A673 (cell line): Measurements from ENCODE around the gene ELK3. TPM values are rescaled to one million over a fixed set of nuclear protein-coding genes. Genes with fewer than 3 reads are reported as not detected.

ENCODE experiments used
- BruUV-seq: library from RNA; stranded (reverse); fragments of 400-500 nt; replicated peaks from 2 replicates; lab custom pipeline; 2021; lab: Mats Ljungman, UMichigan
- CTCF ChIA-PET: fragments of 300-600 bp; sonication (Branson Sonifier 250); formaldehyde crosslinking; loops from one replicate; lab custom pipeline; 2022; ENCODE audit warnings: antibody characterized with exemption; lab: Charles Lee
- POLR2A ChIA-PET: fragments of 300-600 bp; sonication (Branson Sonifier 250); formaldehyde crosslinking; loops from one replicate; lab custom pipeline; 2022; ENCODE audit warnings: antibody characterized with exemption; ENCODE audit not compliant: low non-redundant PET; lab: Charles Lee
- DNase-seq: peaks from one replicate; pipeline ENCODE4 v3.0.0-alpha.2; 2015; ENCODE audit warnings: low spot score
- H3K27ac ChIP-seq: fragments of 200-600 bp; sonication (generic); 2 replicates; pipeline ENCODE4 v1.5.1; 2016; ENCODE audit warnings: mixed run types, low read depth, mild to moderate bottlenecking, mixed read lengths, antibody characterized with exemption, low read length; ENCODE audit not compliant: poor library complexity, severe bottlenecking
- H3K27me3 ChIP-seq: fragments of 200-600 bp; sonication (generic); replicated peaks from 2 replicates; pipeline ENCODE4 v1.6.1; 2017; ENCODE audit warnings: mixed run types, low read depth, mild to moderate bottlenecking, mixed read lengths, antibody characterized with exemption, low read length; ENCODE audit not compliant: insufficient read depth, poor library complexity
- H3K36me3 ChIP-seq: fragments of 200-600 bp; sonication (generic); 2 replicates; pipeline ENCODE4 v1.6.1; 2016; ENCODE audit warnings: mixed run types, mild to moderate bottlenecking, mixed read lengths, antibody characterized with exemption, low read length; ENCODE audit not compliant: insufficient read depth, poor library complexity, severe bottlenecking
- H3K4me1 ChIP-seq: fragments of 200-600 bp; sonication (generic); 2 replicates; pipeline ENCODE4 v1.6.1; 2017; ENCODE audit warnings: mixed run types, mild to moderate bottlenecking, mixed read lengths, antibody characterized with exemption, low read length; ENCODE audit not compliant: insufficient read depth, poor library complexity, severe bottlenecking
- H3K4me3 ChIP-seq: fragments of 200-600 bp; sonication (generic); 2 replicates; pipeline ENCODE4 v1.5.1; 2016; ENCODE audit warnings: low read depth, mixed run types, mild to moderate bottlenecking, mixed read lengths, low read length; ENCODE audit not compliant: poor library complexity, severe bottlenecking
- H3K9me3 ChIP-seq: fragments of 200-600 bp; sonication (generic); 2 replicates; pipeline ENCODE4 v1.6.1; 2016; ENCODE audit warnings: mixed run types, low read depth, mild to moderate bottlenecking, mixed read lengths, antibody characterized with exemption, low read length; ENCODE audit not compliant: poor library complexity, severe bottlenecking
- EZH2 ChIP-seq: fragments of 200-600 bp; sonication (generic); IDR thresholded peaks from 2 replicates; pipeline ENCODE4 v1.6.1; 2017; ENCODE audit warnings: borderline replicate concordance, low read depth, mild to moderate bottlenecking, mixed read lengths, antibody characterized with exemption, low read length; ENCODE audit not compliant: poor library complexity, severe bottlenecking
- intact Hi-C: fragments of 100-400 bp; cut with micrococcal nuclease; formaldehyde crosslinking; loops from one replicate; pipeline ENCODE4 v1.10.0; 2022; ENCODE audit not compliant: unreplicated experiment
- total RNA-seq: library from RNA; stranded (reverse); gene quantifications from 2 replicates; pipeline ENCODE4 v1.2.3, GENCODE V29; 2021
- TF ChIP-seq, protein P1 (sequence below): fragments of 300-800, 200-600 bp; sonication (generic); conservative IDR thresholded peaks from 2 replicates; pipeline ENCODE4 v1.5.1; 2017; ENCODE audit warnings: low read depth, mild to moderate bottlenecking, antibody characterized with exemption, low read length, moderate library complexity, mixed read lengths

Gene ELK3
- total RNA-seq, 1 experiment from 2014 or later, result 62.1 TPM

DNA sequence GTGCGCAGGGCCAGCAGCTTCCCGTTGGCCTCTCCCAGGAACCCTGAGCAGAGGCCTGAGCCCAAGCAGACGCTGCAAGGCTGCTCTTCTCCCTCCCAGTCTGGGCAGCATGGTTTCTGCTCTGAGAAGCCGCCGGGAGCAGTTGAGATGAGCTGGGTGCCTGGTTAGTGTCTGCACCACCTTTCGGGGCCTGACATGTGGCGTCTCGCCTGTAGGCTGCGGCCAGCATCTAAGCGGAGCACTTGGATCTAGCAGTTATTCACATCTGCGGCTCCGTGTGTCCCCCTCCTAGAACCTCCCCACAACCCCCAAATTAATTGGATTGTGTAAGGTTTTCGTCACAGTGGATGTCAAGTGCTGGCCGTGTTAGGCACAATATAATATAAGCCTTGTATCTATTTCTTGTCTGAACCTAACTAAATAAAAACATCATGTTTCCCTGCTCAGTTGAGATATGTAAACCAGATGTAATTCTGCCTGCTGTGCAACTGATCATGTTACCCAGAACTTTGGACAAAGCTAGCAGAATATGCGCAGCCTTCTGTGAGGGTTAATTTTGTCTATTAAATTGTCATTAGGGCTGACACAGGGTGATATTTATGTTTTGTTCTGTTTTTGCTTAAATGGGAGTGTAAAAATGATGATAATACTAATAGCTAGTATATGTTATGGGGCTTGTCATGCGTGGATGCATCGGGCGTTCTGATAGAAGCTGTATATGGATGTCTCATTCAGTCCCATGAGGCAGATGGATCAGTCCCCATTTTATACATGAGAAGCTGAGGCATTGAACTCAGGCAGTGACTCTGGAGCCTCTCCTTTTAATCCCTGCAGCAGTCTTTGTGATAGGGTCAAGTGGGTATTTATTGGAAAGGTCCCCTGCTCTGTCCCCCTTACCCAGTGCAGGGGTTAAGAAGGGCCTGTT, 45.8 kb downstream of the ELK3 start:
- Histone ChIP-seq H3K4me1 (peaks cover 20% of the 10 kb centered on the region), H3K9me3 (no peaks in the 10 kb centered on the region), H3K4me3 (no peak overlapping the region), H3K27ac (peak overlapping the region; percentile 62), H3K36me3 (no peaks in the 10 kb centered on the region), H3K27me3 (no peaks in the 10 kb centered on the region)
- DNase-seq, result peak; percentile 25
- ChIA-PET POLR2A (no interaction called here), CTCF (no interaction called here)
- no TSS peak for BruUV-seq
- intact Hi-C loops, result no loop called here
- TF ChIP-seq EZH2, result no peak
- TF ChIP-seq, protein P1, sequence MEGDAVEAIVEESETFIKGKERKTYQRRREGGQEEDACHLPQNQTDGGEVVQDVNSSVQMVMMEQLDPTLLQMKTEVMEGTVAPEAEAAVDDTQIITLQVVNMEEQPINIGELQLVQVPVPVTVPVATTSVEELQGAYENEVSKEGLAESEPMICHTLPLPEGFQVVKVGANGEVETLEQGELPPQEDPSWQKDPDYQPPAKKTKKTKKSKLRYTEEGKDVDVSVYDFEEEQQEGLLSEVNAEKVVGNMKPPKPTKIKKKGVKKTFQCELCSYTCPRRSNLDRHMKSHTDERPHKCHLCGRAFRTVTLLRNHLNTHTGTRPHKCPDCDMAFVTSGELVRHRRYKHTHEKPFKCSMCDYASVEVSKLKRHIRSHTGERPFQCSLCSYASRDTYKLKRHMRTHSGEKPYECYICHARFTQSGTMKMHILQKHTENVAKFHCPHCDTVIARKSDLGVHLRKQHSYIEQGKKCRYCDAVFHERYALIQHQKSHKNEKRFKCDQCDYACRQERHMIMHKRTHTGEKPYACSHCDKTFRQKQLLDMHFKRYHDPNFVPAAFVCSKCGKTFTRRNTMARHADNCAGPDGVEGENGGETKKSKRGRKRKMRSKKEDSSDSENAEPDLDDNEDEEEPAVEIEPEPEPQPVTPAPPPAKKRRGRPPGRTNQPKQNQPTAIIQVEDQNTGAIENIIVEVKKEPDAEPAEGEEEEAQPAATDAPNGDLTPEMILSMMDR, result no peak

DNA sequence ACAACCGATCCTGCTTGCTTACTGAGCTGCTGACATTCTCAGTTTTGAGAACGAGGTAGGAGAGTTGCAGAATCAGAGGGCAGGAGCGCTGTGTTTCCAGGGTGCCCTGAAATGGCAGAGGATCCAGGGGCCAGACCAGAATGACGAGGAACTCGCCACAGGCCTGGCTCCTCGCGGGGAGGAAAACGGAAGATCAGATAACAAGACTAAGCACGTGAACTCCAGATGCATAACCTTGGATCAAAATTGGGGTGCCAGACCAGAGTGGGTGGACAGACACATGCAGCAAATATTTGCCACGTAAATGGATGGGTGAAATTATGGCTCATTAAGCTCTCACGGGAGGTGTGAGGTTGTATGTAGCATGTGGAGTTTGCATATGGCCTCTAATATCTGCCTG, 46.5 kb downstream of the ELK3 start:
- H3K36me3 ChIP-seq, result no peaks in the 10 kb centered on the region
- H3K4me3 ChIP-seq, result no peak overlapping the region
- CTCF ChIA-PET, result no interaction called here
- TF ChIP-seq, protein P1, result no peak
- TF ChIP-seq EZH2, result no peak
- POLR2A ChIA-PET, result no interaction called here
- no peak overlapping the region for H3K27ac ChIP-seq
- peaks cover 15% of the 10 kb centered on the region for H3K4me1 ChIP-seq
- no peak for DNase-seq
- intact Hi-C loops, result no loop called here
- no peaks in the 10 kb centered on the region for H3K27me3 ChIP-seq
- no TSS peak for BruUV-seq
- H3K9me3 ChIP-seq, result no peaks in the 10 kb centered on the region

GRCh38 chr12:96241431-96241830, 47.3 kb downstream of the ELK3 start:
- TF ChIP-seq, protein P1, result no peak
- TF ChIP-seq EZH2, result no peak
- no peak for DNase-seq
- ChIA-PET POLR2A (no interaction called here), CTCF (no interaction called here)
- no peaks in the 10 kb centered on the region for H3K27me3 ChIP-seq
- intact Hi-C loops, result no loop called here
- H3K4me1 ChIP-seq, result peaks cover 15% of the 10 kb centered on the region
- H3K36me3 ChIP-seq, result no peaks in the 10 kb centered on the region
- H3K4me3 ChIP-seq, result no peak overlapping the region
- no peak overlapping the region for H3K27ac ChIP-seq
- no peaks in the 10 kb centered on the region for H3K9me3 ChIP-seq
- BruUV-seq, result no TSS peak
